GM12874 (cell line): ENCODE results near the gene FAM20C.

ENCODE experiments used
- TF ChIP-seq, protein P1 (sequence below): IDR thresholded peaks from 2 replicates; pipeline ENCODE4 v1.5.1; 2011; ENCODE audit warnings: low read depth, mild to moderate bottlenecking, control low read depth, low read length, moderate library complexity; ENCODE audit not compliant: insufficient read depth

The FAM20C gene

DNA sequence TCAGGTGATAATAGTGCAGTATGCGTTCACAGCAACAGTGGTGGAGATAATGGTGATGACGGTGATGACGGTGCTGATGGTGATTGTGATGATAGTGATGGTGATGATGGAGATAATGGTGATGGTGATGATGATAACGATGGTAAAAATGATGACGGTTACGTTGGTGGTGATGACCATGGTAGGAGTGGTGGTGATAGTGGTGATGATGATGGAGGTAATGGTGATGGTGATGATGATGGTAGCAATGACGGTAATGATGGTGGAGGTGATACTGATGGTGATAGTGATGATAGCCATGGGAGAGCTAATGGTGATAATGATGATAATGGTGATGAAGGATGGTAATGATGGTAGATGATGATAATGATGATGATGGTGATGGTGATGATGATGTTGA, 45.0 kb downstream of the FAM20C start:
- TF ChIP-seq, protein P1, sequence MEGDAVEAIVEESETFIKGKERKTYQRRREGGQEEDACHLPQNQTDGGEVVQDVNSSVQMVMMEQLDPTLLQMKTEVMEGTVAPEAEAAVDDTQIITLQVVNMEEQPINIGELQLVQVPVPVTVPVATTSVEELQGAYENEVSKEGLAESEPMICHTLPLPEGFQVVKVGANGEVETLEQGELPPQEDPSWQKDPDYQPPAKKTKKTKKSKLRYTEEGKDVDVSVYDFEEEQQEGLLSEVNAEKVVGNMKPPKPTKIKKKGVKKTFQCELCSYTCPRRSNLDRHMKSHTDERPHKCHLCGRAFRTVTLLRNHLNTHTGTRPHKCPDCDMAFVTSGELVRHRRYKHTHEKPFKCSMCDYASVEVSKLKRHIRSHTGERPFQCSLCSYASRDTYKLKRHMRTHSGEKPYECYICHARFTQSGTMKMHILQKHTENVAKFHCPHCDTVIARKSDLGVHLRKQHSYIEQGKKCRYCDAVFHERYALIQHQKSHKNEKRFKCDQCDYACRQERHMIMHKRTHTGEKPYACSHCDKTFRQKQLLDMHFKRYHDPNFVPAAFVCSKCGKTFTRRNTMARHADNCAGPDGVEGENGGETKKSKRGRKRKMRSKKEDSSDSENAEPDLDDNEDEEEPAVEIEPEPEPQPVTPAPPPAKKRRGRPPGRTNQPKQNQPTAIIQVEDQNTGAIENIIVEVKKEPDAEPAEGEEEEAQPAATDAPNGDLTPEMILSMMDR: no peak

DNA sequence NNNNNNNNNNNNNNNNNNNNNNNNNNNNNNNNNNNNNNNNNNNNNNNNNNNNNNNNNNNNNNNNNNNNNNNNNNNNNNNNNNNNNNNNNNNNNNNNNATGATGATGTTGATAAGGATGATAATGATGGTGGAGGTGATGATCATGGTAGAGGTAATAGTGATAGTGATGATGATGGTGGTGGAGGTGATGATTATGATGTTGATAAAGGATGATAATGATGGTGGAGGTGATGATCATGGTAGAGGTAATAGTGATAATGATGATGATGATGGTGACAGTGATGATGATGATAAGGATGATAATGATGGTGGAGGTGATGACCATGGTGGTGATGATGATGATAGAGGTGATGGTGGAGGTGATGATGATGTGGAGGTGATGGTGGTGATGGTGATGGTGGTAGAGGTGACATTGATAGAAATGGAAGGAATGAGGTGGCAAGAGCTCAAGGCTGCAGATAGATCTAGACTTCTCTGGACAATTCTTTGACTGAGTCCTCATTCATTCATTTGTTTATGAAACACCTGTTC, 47.8 kb downstream of the FAM20C start:
- TF ChIP-seq, protein P1: no peak

DNA sequence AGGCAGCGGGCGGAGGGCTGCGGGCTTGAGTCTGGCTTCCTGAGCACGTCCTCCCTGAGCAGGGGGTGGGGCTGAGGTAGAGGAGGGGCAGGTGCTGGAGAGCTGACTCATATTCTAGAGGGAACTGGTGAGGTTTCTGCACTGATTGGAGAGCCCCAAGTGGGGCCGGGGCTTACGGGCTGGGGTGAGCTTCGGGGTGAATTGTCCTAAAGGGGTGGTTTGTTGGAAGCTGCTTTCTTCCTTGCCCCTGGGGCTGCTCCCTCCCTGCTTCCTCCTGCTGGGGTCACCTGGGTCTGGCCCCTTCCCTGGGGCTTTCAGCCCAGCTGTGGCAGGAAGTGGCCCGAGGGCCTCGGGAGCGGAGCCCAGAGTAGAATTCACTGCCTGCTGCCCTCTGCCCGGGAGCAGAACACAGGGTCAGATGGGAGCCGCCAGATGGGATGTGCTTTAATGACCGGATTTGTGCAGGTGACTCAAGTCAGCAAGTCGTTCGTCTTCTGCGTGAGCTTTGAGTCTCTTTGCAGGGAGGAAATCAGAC, 48.6 kb downstream of the FAM20C start:
- TF ChIP-seq, protein P1: no peak

DNA sequence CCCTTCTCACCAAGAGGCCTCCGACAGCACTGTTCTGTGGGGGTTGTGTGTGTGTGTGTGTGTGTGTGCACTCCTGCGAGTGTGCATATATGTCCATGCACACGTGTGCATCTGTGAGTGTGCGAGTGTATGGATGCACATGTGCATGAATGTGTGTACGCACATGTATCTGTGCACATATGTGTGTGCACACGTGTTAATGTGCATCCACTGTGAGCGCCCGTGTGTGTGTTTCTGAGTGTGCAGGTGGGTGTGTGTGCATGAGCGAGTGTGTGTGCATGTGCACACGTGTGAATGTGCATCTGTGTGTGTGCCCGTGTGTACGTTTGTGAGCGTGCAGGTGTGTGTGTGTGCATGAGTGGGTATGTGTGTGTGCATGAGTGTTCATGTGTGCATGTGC, 49.1 kb downstream of the FAM20C start:
- TF ChIP-seq, protein P1: no peak

DNA sequence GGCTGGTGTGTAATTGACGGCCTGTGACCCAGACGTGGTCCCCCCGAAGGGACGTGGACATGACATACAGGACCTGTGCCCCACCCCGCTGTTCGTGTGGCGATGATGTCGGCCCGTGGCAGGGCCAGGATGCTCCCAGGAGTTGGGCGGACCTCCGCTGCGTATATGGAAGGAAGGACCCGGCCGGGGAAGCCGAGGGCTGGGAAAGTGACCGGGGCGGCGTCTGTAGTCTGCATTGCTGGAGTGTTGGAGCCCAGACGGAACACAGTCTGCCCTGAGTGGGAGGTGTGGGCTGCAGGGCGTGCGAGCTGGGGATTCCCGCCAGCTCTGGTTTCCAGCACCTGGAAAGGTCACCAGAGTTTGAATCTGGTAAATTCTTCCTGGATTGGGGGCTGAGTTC, 52.6 kb downstream of the FAM20C start:
- TF ChIP-seq, protein P1: no peak

DNA sequence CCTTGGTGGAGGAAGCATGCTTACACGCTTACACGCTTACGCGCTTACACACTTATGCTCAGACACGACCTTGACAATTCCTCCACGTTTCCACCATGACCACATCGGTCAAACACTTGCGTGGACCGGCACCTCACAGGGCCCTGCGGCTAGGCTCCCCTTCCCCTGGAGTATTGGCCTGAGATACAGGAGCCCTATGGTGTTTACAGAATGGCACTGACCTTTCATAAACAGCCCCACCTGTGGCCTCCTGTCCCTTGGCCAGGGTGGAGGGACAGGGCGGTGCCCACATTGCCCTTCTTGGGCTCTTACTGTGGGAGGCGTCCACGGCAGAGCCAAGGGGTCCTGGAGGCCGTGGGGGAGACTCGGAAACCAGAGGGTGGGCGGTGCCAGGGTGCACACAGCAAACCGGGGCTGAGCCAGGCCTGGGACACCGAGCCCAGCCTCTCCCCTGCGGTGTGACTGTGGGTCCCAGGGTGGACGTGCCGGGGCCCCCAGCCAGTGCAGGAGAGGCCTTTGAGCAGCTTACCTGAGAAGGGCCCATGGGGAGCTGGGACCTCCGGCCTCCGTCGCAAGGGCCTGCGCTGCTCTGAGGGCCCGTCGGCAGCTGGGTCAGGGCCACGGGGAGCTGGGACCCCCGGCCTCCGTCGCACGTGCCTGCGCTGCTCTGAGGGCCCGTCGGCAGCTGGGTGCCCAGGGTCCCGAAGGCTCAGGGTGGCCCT, 53.4 kb downstream of the FAM20C start:
- TF ChIP-seq, protein P1: no peak

DNA sequence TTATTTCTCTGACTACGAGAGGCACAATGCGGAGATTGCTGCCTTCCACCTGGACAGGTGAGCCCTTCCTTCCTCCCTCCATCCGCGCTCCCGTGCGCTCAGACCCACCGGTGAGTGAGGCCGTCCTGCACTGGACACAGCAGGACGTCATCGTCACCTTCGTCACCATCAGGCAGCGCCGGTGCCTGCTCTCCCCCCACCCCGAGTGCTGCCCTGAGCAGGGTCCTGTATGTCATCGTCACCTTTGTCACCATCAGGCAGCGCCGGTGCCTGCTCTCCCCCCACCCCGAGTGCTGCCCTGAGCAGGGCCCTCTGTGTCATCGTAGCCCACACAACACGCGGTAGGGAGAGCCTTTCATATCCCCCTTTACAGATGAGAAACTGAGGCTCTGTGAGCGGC, 54.1 kb downstream of the FAM20C start:
- TF ChIP-seq, protein P1: no peak
